Spinal cord (tissue), 10 donors: Measurements from ENCODE around the gene TPPP2. TPM values are rescaled to one million over a fixed set of nuclear protein-coding genes. Genes with fewer than 3 reads are reported as not detected.

ENCODE experiments used
- DNase-seq, 6 donors: peaks; one replicate each; pipeline versions ENCODE4 v3.0.0 to v3.0.0-alpha.2; 2013 to 2015; ENCODE audit warnings: low spot score in 6 of 6, low read depth in 4 of 6
- H3K27ac ChIP-seq: one replicate; pipeline ENCODE4 v1.5.1; 2013; ENCODE audit warnings: low read depth, low read length, control low read depth
- H3K27me3 ChIP-seq: one replicate; pipeline ENCODE4 v1.6.1; 2013; ENCODE audit warnings: low read length; ENCODE audit not compliant: control insufficient read depth, insufficient read depth
- H3K36me3 ChIP-seq: one replicate; pipeline ENCODE4 v1.6.1; 2013; ENCODE audit warnings: low read length; ENCODE audit not compliant: control insufficient read depth, insufficient read depth
- H3K4me1 ChIP-seq: one replicate; pipeline ENCODE4 v1.6.1; 2013; ENCODE audit warnings: low read length; ENCODE audit not compliant: control insufficient read depth, insufficient read depth
- H3K4me3 ChIP-seq: one replicate; pipeline ENCODE4 v1.5.1; 2013; ENCODE audit warnings: low read depth, low read length, control low read depth
- H3K9me3 ChIP-seq: one replicate; pipeline ENCODE4 v1.6.1; 2013; ENCODE audit warnings: low read length; ENCODE audit not compliant: control insufficient read depth, insufficient read depth
- WGBS: methylation state at CpG from one replicate; pipeline ENCODE4 v1.1.5; 2013; ENCODE audit warnings: missing lambda C conversion rate; ENCODE audit not compliant: insufficient coverage; 5-methylcytosine and 5-hydroxymethylcytosine counted together
- polyA plus RNA-seq, 2 donors: library from polyadenylated mRNA; unstranded; fragments of 120-200 nt; gene quantifications; one replicate each; pipeline ENCODE4 v1.2.1, GENCODE V29; 2013; ENCODE audit not compliant: insufficient read length in 2 of 2
- total RNA-seq, 2 donors: library from RNA; depleted of rRNA in 1 of 2; stranded (reverse); fragments of 120-200 nt in 1 of 2; fragments of >200 nt in 1 of 2; gene quantifications; one replicate each; pipeline versions ENCODE4 v1.2.3 to v1.2.4, GENCODE V29; 2013 to 2014
- donor health status: healthy.

The TPPP2 gene
- total and polyA plus RNA-seq, 4 donors, result 0.44 to 0.71 (median 0.59) TPM; not detected in 1

DNA sequence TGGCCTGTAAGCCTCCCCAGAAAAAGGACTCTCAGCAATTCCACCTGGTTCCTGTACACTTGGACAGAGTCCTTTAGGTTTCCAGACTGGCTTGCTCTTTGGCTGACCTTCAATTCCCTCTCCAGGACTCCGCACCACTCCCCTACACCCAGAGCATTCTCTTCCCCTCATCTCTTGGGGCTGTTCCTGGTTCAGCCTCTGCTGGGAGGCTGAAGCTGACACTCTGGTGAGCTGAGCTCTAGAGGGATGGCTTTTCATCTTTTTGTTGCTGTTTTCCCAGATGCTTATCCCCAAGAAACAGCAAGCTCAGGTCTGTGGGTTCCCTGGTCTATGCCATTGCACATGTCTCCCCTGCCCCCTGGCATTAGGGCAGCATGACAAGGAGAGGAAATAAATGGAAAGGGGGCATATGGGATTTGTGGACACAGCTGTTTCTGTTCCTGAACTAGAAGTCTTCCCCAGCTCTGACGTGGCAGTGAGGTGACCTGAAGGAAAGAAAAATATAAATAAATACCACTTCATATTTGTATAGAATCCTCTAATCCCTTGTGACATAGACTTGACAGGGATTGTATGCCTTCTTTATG is 13.5 kb downstream of the TPPP2 start:
- Histone ChIP-seq H3K27ac (no peak overlapping the region), H3K27me3 (no peaks in the 10 kb centered on the region), H3K4me3 (no peak overlapping the region), H3K9me3 (no peaks in the 10 kb centered on the region), H3K4me1 (peaks cover 25% of the 10 kb centered on the region), H3K36me3 (no peaks in the 10 kb centered on the region)
- WGBS, result 46% methylated on average over 1 of the region's 2 CpGs
- no peak for DNase-seq

- Histone ChIP-seq H3K36me3 (no peaks in the 10 kb centered on the region), H3K4me1 (peaks cover 19% of the 10 kb centered on the region), H3K9me3 (no peaks in the 10 kb centered on the region), H3K27me3 (no peaks in the 10 kb centered on the region), H3K4me3 (no peak overlapping the region), H3K27ac (no peak overlapping the region)
- WGBS, result 49% methylated on average over 4 of the region's 6 CpGs
- DNase-seq, result no peak
These were observed 14.1 kb downstream of the TPPP2 start for GRCh38 chr14:21043974-21044618.

GRCh38 chr14:21047378-21047781 is 17.4 kb downstream of the TPPP2 start:
- Histone ChIP-seq H3K27me3 (no peaks in the 10 kb centered on the region), H3K36me3 (no peaks in the 10 kb centered on the region), H3K4me3 (no peak overlapping the region), H3K4me1 (peaks cover 12% of the 10 kb centered on the region), H3K27ac (no peak overlapping the region), H3K9me3 (no peaks in the 10 kb centered on the region)
- no CpG with 5 or more reads among the region's 2 CpGs for WGBS
- DNase-seq, result no peak

DNA sequence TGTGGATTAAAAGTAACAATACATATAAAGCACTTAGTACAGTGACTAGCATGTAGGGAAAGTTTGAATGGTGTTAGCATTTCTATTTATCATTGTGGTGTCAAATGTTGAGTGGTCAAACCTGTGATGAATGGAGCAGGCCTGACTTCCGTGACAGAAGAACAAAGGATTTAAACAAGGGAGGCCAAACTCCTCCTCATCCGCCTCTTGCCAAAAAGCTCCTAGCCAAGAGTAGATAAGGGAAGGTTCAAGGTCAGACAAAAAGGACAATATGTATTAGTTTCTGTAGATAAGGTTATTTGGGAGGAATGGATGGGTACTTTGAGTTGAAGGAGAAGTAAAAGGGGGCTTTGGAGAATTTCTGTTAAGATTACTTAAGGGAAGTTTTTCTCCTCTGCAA is 18.6 kb downstream of the TPPP2 start:
- no peaks in the 10 kb centered on the region for H3K36me3 ChIP-seq
- no peaks in the 10 kb centered on the region for H3K27me3 ChIP-seq
- H3K4me1 ChIP-seq, result peaks cover 3% of the 10 kb centered on the region
- H3K9me3 ChIP-seq, result no peaks in the 10 kb centered on the region
- no peak overlapping the region for H3K4me3 ChIP-seq
- no CpG with 5 or more reads among the region's 2 CpGs for WGBS
- no peak overlapping the region for H3K27ac ChIP-seq
- DNase-seq, result no peak

- peaks cover 2% of the 10 kb centered on the region for H3K4me1 ChIP-seq
- no peaks in the 10 kb centered on the region for H3K9me3 ChIP-seq
- H3K4me3 ChIP-seq, result no peak overlapping the region
- H3K36me3 ChIP-seq, result no peaks in the 10 kb centered on the region
- 100% methylated on average over 2 of the region's 3 CpGs for WGBS
- DNase-seq, result no peak
- no peaks in the 10 kb centered on the region for H3K27me3 ChIP-seq
- H3K27ac ChIP-seq, result no peak overlapping the region
These were observed 19.3 kb downstream of the TPPP2 start for GRCh38 chr14:21049271-21049673.

GRCh38 chr14:21050597-21050996 is 20.6 kb downstream of the TPPP2 start:
- Histone ChIP-seq H3K9me3 (no peaks in the 10 kb centered on the region), H3K4me1 (no peaks in the 10 kb centered on the region), H3K4me3 (no peak overlapping the region), H3K36me3 (no peaks in the 10 kb centered on the region), H3K27ac (no peak overlapping the region), H3K27me3 (no peaks in the 10 kb centered on the region)
- no CpG with 5 or more reads among the region's 3 CpGs for WGBS
- DNase-seq, result no peak

GRCh38 chr14:21053184-21054122 is 23.4 kb downstream of the TPPP2 start:
- Histone ChIP-seq H3K4me1 (peaks cover 4% of the 10 kb centered on the region), H3K27ac (no peak overlapping the region), H3K36me3 (no peaks in the 10 kb centered on the region), H3K9me3 (no peaks in the 10 kb centered on the region), H3K27me3 (no peaks in the 10 kb centered on the region), H3K4me3 (no peak overlapping the region)
- WGBS, result 93% methylated on average over 14 of the region's 20 CpGs
- DNase-seq, result no peak

GRCh38 chr14:21054123-21054767 is 24.2 kb downstream of the TPPP2 start:
- no peaks in the 10 kb centered on the region for H3K27me3 ChIP-seq
- no peaks in the 10 kb centered on the region for H3K36me3 ChIP-seq
- WGBS, result no CpG with 5 or more reads among the region's 3 CpGs
- no peak overlapping the region for H3K4me3 ChIP-seq
- no peak for DNase-seq
- peaks cover 4% of the 10 kb centered on the region for H3K4me1 ChIP-seq
- H3K9me3 ChIP-seq, result no peaks in the 10 kb centered on the region
- no peak overlapping the region for H3K27ac ChIP-seq

DNA sequence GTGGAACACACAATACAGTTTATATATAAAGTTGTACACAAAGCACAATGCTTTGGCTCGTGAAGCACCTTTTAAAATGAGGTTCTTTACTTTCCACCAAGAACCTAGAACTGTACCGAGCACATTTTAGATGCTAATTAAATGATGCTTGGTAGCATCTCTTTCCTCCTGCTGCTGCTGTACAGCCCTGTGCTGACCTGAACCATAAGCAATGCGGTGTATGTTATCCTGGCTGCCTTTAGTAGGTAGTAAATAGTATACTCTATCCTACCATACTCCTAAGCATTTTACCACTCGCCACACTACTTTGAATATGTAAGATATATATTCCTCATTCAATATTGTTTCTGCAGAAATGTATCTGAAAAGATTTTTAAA is 24.7 kb downstream of the TPPP2 start:
- no CpG with 5 or more reads among the region's 4 CpGs for WGBS
- DNase-seq, result no peak
- H3K36me3 ChIP-seq, result no peaks in the 10 kb centered on the region
- H3K27ac ChIP-seq, result no peak overlapping the region
- H3K4me1 ChIP-seq, result peaks cover 4% of the 10 kb centered on the region
- no peaks in the 10 kb centered on the region for H3K9me3 ChIP-seq
- no peak overlapping the region for H3K4me3 ChIP-seq
- no peaks in the 10 kb centered on the region for H3K27me3 ChIP-seq
